Measurements from ENCODE around the gene PER3. TPM values are rescaled to one million over a fixed set of nuclear protein-coding genes. Genes with fewer than 3 reads are reported as not detected.

The PER3 gene
- total RNA-seq, 1 experiment from 2014 or later: 5.8 TPM

DNA sequence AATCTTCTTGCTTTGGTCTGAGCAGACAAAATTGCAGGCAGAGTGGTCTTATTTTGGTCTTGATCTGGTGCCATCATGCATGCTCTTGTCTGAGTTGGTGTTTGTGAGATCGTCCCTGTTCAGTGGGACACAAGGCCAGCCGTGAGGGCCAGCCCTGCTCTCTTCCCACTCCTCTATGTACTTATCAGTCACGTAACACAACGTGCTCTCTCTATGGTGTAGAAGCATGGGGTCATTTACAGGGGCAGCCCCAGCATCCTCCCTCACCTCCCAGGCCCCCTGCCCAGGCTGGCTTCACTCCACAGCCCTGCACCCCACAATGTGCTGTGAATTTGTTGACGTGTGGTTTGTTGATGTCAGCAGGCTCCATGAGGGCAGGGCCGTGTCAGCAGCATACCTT, 87.0 kb downstream of the PER3 start:
- no peaks in the 10 kb centered on the region for H3K9me2 ChIP-seq (ENCODE audit: insufficient read depth)
- no peaks in the 10 kb centered on the region for H3K9me3 ChIP-seq (ENCODE audit: control insufficient read depth in 1 of 2, insufficient read depth in 1 of 2, low read depth in 1 of 2, low read length in 2 of 2)
- DNase-seq (ENCODE audit: low read depth, low spot score) (no peak), ATAC-seq (no peak)
- TF ChIP-seq EZH2phosphoT487 (IDR thresholded peaks at IDR 0.05; ENCODE audit: borderline replicate concordance): no peak
- no peak for TF ChIP-seq ZFX (IDR thresholded peaks at IDR 0.05)
- no peak for TF ChIP-seq YY1 (IDR thresholded peaks at IDR 0.05; ENCODE audit: extremely low read depth, insufficient replicate concordance, low read depth, low read length)
- TF ChIP-seq FOSL1 (IDR thresholded peaks at IDR 0.05; ENCODE audit: low read depth): no peak
- TF ChIP-seq ZNF274 (IDR thresholded peaks at IDR 0.05; ENCODE audit: low read depth, low read length): no peak
- TF ChIP-seq, protein P1, sequence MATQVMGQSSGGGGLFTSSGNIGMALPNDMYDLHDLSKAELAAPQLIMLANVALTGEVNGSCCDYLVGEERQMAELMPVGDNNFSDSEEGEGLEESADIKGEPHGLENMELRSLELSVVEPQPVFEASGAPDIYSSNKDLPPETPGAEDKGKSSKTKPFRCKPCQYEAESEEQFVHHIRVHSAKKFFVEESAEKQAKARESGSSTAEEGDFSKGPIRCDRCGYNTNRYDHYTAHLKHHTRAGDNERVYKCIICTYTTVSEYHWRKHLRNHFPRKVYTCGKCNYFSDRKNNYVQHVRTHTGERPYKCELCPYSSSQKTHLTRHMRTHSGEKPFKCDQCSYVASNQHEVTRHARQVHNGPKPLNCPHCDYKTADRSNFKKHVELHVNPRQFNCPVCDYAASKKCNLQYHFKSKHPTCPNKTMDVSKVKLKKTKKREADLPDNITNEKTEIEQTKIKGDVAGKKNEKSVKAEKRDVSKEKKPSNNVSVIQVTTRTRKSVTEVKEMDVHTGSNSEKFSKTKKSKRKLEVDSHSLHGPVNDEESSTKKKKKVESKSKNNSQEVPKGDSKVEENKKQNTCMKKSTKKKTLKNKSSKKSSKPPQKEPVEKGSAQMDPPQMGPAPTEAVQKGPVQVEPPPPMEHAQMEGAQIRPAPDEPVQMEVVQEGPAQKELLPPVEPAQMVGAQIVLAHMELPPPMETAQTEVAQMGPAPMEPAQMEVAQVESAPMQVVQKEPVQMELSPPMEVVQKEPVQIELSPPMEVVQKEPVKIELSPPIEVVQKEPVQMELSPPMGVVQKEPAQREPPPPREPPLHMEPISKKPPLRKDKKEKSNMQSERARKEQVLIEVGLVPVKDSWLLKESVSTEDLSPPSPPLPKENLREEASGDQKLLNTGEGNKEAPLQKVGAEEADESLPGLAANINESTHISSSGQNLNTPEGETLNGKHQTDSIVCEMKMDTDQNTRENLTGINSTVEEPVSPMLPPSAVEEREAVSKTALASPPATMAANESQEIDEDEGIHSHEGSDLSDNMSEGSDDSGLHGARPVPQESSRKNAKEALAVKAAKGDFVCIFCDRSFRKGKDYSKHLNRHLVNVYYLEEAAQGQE (IDR thresholded peaks at IDR 0.05; ENCODE audit: low read depth): no peak
- TF ChIP-seq ZBTB33 (IDR thresholded peaks at IDR 0.05; ENCODE audit: extremely low read depth, insufficient replicate concordance, low read length): no peak
- TF ChIP-seq ELF1 (IDR thresholded peaks at IDR 0.05; ENCODE audit: borderline replicate concordance, low read depth): no peak
- no peak for TF ChIP-seq POLR2AphosphoS5 (IDR thresholded peaks at IDR 0.05; ENCODE audit: low read depth, low read length)
- TF ChIP-seq RAD21 (IDR thresholded peaks at IDR 0.05; ENCODE audit: low read depth): no peak
- no peak for TF ChIP-seq JUND (IDR thresholded peaks at IDR 0.05)
- no peak for TF ChIP-seq SRF (IDR thresholded peaks at IDR 0.05; ENCODE audit: low read depth)
- TF ChIP-seq POLR2A (IDR thresholded peaks at IDR 0.05; ENCODE audit: borderline replicate concordance, extremely low read depth, insufficient read depth, insufficient read length): no peak
- TF ChIP-seq, protein P2, sequence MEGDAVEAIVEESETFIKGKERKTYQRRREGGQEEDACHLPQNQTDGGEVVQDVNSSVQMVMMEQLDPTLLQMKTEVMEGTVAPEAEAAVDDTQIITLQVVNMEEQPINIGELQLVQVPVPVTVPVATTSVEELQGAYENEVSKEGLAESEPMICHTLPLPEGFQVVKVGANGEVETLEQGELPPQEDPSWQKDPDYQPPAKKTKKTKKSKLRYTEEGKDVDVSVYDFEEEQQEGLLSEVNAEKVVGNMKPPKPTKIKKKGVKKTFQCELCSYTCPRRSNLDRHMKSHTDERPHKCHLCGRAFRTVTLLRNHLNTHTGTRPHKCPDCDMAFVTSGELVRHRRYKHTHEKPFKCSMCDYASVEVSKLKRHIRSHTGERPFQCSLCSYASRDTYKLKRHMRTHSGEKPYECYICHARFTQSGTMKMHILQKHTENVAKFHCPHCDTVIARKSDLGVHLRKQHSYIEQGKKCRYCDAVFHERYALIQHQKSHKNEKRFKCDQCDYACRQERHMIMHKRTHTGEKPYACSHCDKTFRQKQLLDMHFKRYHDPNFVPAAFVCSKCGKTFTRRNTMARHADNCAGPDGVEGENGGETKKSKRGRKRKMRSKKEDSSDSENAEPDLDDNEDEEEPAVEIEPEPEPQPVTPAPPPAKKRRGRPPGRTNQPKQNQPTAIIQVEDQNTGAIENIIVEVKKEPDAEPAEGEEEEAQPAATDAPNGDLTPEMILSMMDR (IDR thresholded peaks at IDR 0.05 in 2 of 3, conservative IDR thresholded peaks at IDR 0.05 in 1 of 3; ENCODE audit: borderline replicate concordance in 1 of 3, insufficient read depth in 1 of 3, low read depth in 2 of 3, low read length in 2 of 3): no peak
- H3K4me3 ChIP-seq (replicated peaks in 1 of 2; ENCODE audit: low read depth in 1 of 2, low read length in 2 of 2): no peak overlapping the region
- CTCF ChIA-PET: no interaction called here
- no peaks in the 10 kb centered on the region for H3K36me3 ChIP-seq (ENCODE audit: control insufficient read depth in 1 of 2, insufficient read depth in 2 of 2, low read length in 2 of 2)
- H3K9ac ChIP-seq (ENCODE audit: low read length): no peak overlapping the region
- H3K4me2 ChIP-seq (ENCODE audit: low read length): no peak overlapping the region
- H3K4me1 ChIP-seq (ENCODE audit: control insufficient read depth in 1 of 2, insufficient read depth in 2 of 2, low read length in 2 of 2): no peaks in the 10 kb centered on the region
- no peaks in the 10 kb centered on the region for H3K27me3 ChIP-seq (ENCODE audit: insufficient read depth, low read length)
- intact Hi-C loops (cut with micrococcal nuclease): no loop called here
- H2AFZ ChIP-seq (ENCODE audit: low read depth, low read length, poor library complexity, severe bottlenecking): no peak overlapping the region
- POLR2A ChIA-PET: no interaction called here
- H3K27ac ChIP-seq (ENCODE audit: low read depth, low read length): no peak overlapping the region
- BruUV-seq (replicated peaks): no TSS peak
- H4K20me1 ChIP-seq (ENCODE audit: insufficient read depth): no peaks in the 10 kb centered on the region
- no peaks in the 10 kb centered on the region for H3K79me2 ChIP-seq (ENCODE audit: insufficient read depth, low read length)
- RAD21 ChIA-PET (ENCODE audit: low non-redundant PET in 1 of 2, low total read pairs in 2 of 2, uncharacterized antibody in 2 of 2, unreplicated experiment in 2 of 2): no interaction called here

All from HCT116 (cell line).